HT1080 (cell line): ENCODE results near the gene RIN1. TPM values are rescaled to one million over a fixed set of nuclear protein-coding genes. Genes with fewer than 3 reads are reported as not detected.

Experiments used
- DNase-seq: peaks from one replicate; pipeline ENCODE4 v3.0.0-alpha.2; 2015; ENCODE audit warnings: low read depth
- small RNA-seq: library from RNA; depleted of rRNA; stranded (forward); fragments of <200 nt; gene quantifications from one replicate; pipeline ENCODE3, GENCODE V24; 2014
- total RNA-seq: library from RNA; depleted of rRNA; stranded (reverse); fragments of >200 nt; shearing (Covaris generic); gene quantifications from 2 replicates; pipeline ENCODE4 v1.2.3, GENCODE V29; 2014; rRNA removed

The RIN1 gene
- total RNA-seq, 1 experiment from 2014 or later = 47.5 TPM

DNA sequence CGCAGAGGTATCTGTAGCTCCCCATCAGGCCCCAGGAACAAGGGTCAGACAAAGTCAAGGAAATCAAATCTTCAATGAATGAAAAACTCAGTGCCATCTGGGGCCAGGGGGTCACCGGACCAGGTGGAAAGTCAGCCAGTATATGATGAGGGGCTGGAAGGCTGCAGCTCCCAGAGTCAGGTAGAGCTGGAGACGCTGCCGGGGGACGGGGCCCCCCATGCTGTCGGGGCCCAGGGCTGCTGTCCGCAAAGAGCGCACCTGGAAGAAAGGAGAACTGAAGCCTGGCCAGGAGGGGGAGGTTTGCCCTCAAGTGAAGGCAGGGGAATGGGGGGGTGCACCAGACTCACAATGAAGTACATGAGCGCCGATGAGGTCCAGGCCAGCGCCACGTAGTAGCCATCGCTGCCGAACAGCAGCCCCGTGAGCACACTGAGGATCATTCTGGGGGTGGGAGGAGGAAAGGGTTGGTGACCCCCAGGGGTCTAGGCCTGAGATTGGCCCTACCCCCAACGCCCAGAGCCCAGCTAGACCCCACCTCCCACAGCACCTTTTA is 51.6 kb downstream of the RIN1 start:
- no peak for DNase-seq

DNA sequence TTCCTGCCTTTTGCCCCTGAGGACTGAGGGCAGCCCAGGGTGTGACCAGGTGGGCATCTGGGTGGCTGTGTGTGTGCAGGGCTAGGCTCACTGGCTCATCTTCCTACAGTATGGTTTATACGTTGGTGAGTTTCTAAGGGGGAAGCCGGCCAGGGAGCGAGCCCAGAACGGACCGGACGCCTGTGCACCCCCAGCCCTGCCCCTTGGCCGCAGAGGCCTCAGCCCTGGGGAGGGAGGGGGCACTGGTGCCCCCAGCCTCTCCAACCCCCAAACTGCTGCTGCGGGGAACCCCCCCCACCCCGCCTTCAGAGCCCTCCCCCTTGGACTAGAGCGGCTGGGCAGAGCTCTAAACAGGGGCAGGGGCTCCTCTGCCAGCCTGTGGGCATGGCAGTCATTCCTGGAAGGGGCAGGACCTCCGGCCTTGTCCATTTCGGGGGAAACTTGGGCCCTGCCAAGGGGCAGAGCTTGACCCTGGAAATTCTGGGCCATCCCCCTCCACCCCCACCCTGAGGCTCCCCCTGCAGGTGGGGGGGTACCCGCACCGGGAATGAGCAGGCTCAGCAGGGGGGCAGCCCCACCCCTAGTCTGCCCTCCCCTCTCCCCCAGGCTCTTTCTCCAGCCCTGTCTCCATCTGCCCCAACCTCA is 52.7 kb downstream of the RIN1 start:
- no peak for DNase-seq

DNA sequence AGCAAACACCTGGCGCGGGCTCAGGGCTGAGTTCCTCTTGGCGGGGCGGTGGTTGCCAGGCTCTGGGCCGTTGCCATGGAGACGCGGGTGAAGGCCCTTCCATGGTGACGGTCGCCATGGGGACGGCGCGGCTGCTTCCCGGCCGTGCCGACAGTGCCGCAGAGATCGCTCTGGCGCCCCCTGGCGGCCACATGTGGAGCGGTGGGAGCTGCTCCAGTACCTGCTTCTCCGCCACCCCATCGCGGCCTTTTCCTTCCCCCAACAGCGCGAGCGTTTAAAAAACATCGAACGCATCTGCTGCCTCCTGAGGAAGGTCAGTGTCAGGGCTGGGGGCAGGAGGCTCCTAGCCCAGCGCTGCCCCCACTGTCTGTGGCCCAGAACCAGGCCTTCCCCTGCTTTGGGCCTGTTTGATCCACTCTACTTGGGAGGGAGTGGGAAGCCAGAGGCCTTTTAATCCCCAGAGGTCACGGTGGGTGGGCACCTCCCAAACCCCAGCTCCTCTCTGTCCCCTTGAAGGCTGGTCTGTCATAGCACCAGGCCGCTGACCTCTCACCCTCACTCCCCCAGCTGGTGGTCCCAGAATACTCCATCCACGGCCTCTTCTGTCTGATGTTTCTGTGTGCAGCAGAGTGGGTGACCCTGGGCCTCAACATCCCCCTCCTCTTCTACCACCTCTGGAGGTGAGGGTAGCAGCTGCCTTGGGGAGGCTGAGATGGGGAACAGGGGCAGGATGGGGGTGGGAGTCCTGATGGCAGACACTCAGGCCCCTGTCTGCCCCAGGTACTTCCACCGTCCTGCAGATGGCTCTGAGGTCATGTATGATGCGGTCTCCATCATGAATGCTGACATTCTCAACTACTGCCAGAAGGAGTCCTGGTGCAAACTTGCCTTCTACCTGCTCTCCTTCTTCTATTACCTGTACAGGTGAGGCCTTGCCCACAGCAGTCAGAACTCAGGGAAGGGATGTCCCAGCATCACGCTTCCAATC is 53.5 kb downstream of the RIN1 start:
- DNase-seq = peak; percentile 92

Small RNA genes lying within 50 kb of the gene (small RNA-seq; reads per million reads assigned to genes)
- gene RF00017 = not detected

Other genes starting within 250 kb of the RIN1 start
- gene KLC2, start 78.7 kb downstream of the RIN1 start, total RNA-seq = 13.2 and 14.2 TPM in 2 replicates
- gene RAB1B, start 67.8 kb downstream of the RIN1 start, total RNA-seq = 210 and 249 TPM in 2 replicates
- gene CNIH2, start 58.3 kb downstream of the RIN1 start, total RNA-seq = 1.5 and 2.6 TPM in 2 replicates
- 114 and 127 TPM in 2 replicates for gene YIF1A, start 47.3 kb downstream of the RIN1 start, total RNA-seq
- not detected in 2 replicates for gene TMEM151A, start 44.5 kb downstream of the RIN1 start, total RNA-seq
- not detected in 2 replicates for gene CD248, start 19.4 kb downstream of the RIN1 start, total RNA-seq
- 69.9 and 78.7 TPM in 2 replicates for gene BRMS1, start 8.7 kb upstream of the RIN1 start, total RNA-seq
- gene B4GAT1, start 11.2 kb upstream of the RIN1 start, total RNA-seq = 27.0 and 34.4 TPM in 2 replicates
- 0.37 and 0.68 TPM in 2 replicates for gene SLC29A2, start 35.3 kb upstream of the RIN1 start, total RNA-seq
- not detected in 2 replicates for gene NPAS4, start 84.6 kb upstream of the RIN1 start, total RNA-seq
- gene MRPL11, start 102.4 kb upstream of the RIN1 start, total RNA-seq = 84.2 and 120 TPM in 2 replicates
- 9.7 and 9.8 TPM in 2 replicates for gene PELI3, start 130.5 kb upstream of the RIN1 start, total RNA-seq
- gene DPP3, start 144.0 kb upstream of the RIN1 start, total RNA-seq = 65.2 and 83.9 TPM in 2 replicates
- 2.0 and 10.4 TPM in 2 replicates for gene BBS1, start 174.2 kb upstream of the RIN1 start, total RNA-seq
- 18.3 and 21.5 TPM in 2 replicates for gene ZDHHC24, start 209.6 kb upstream of the RIN1 start, total RNA-seq
- not detected in 2 replicates for gene ACTN3, start 210.5 kb upstream of the RIN1 start, total RNA-seq
- gene CTSF, start 232.2 kb upstream of the RIN1 start, total RNA-seq = 7.2 and 8.2 TPM in 2 replicates